ENCODE measurements around the gene APOO. TPM values are rescaled to one million over a fixed set of nuclear protein-coding genes. Genes with fewer than 3 reads are reported as not detected.

The APOO gene
- 10 to 100 TPM; 20.6 to 28.4 TPM for total RNA-seq

- ATAC-seq (peak; percentile 95), DNase-seq (ENCODE audit: low spot score in 2 of 2) (peak; percentile 86 to 94)
- Mint-ChIP-seq H3K36me3 (no peaks in the 10 kb centered on the region), H3K27ac (peak within 1 kb of the TSS; percentile 77 to 84), H3K9me3 (no peaks in the 10 kb centered on the region)
Observed at GRCh38 chrX:23907498-23908218, at the start of gene APOO, which contains the start of gene CXorf58. TSS of gene APOO (minus strand) at chrX:23907938. CDS start at chrX:23907702, 236 bp downstream. TSS of gene CXorf58 (plus strand) at chrX:23908006. CDS start at chrX:23910303, 2,297 bp downstream.

GRCh38 chrX:23954396-23954795, 46.7 kb upstream of the APOO start:
- ATAC-seq (no peak), DNase-seq (ENCODE audit: low spot score in 2 of 2) (no peak)
- Mint-ChIP-seq H3K9me3 (no peaks in the 10 kb centered on the region), H3K36me3 (no peaks in the 10 kb centered on the region), H3K27ac (peak overlapping the region in 1 of 2 donors; percentile 95)

- peak overlapping the region in 1 of 2 donors; percentile 95 for H3K27ac Mint-ChIP-seq
- no peaks in the 10 kb centered on the region for H3K9me3 Mint-ChIP-seq
- ATAC-seq (peak in 1 of 2 donors; percentile 4), DNase-seq (ENCODE audit: low spot score in 2 of 2) (no peak)
- no peaks in the 10 kb centered on the region for H3K36me3 Mint-ChIP-seq
Observed at GRCh38 chrX:23953908-23954269, 46.2 kb upstream of the APOO start.

GRCh38 chrX:23952984-23953907, 45.5 kb upstream of the APOO start:
- H3K27ac Mint-ChIP-seq: peak overlapping the region; percentile 95 to 96
- ATAC-seq: peak; percentile 93 to 94
- H3K9me3 Mint-ChIP-seq: no peaks in the 10 kb centered on the region
- DNase-seq (ENCODE audit: low spot score in 2 of 2): peak; percentile 24 to 61
- no peaks in the 10 kb centered on the region for H3K36me3 Mint-ChIP-seq

- H3K36me3 Mint-ChIP-seq: no peaks in the 10 kb centered on the region
- DNase-seq (ENCODE audit: low spot score in 2 of 2) (no peak), ATAC-seq (no peak)
- H3K27ac Mint-ChIP-seq: peak overlapping the region in 1 of 2 donors; percentile 95
- no peaks in the 10 kb centered on the region for H3K9me3 Mint-ChIP-seq
Observed at GRCh38 chrX:23952391-23952790, 44.7 kb upstream of the APOO start.

- no peak for ATAC-seq
- no peaks in the 10 kb centered on the region for H3K9me3 Mint-ChIP-seq
- no peak overlapping the region for H3K27ac Mint-ChIP-seq
- no peaks in the 10 kb centered on the region for H3K36me3 Mint-ChIP-seq
- DNase-seq (ENCODE audit: low spot score in 2 of 2): no peak
Observed at GRCh38 chrX:23945206-23945605, 37.5 kb upstream of the APOO start.

GRCh38 chrX:23944234-23944633, 36.5 kb upstream of the APOO start:
- Mint-ChIP-seq H3K27ac (no peak overlapping the region), H3K36me3 (no peaks in the 10 kb centered on the region), H3K9me3 (no peaks in the 10 kb centered on the region)
- ATAC-seq (no peak), DNase-seq (ENCODE audit: low spot score in 2 of 2) (no peak)

- no peak for ATAC-seq
- Mint-ChIP-seq H3K27ac (no peak overlapping the region), H3K36me3 (no peaks in the 10 kb centered on the region), H3K9me3 (no peaks in the 10 kb centered on the region)
- DNase-seq (ENCODE audit: low spot score in 2 of 2): no peak
Observed at GRCh38 chrX:23939203-23939602, 31.5 kb upstream of the APOO start.

- Mint-ChIP-seq H3K27ac (no peak overlapping the region), H3K9me3 (no peaks in the 10 kb centered on the region), H3K36me3 (no peaks in the 10 kb centered on the region)
- no peak for ATAC-seq
- DNase-seq (ENCODE audit: low spot score in 2 of 2): no peak
Observed at GRCh38 chrX:23938690-23939089, 31.0 kb upstream of the APOO start.

GRCh38 chrX:23937100-23937499, 29.4 kb upstream of the APOO start:
- no peaks in the 10 kb centered on the region for H3K9me3 Mint-ChIP-seq
- no peak overlapping the region for H3K27ac Mint-ChIP-seq
- ATAC-seq (no peak), DNase-seq (ENCODE audit: low spot score in 2 of 2) (no peak)
- no peaks in the 10 kb centered on the region for H3K36me3 Mint-ChIP-seq

GRCh38 chrX:23936180-23936579, 28.4 kb upstream of the APOO start:
- ATAC-seq (no peak), DNase-seq (ENCODE audit: low spot score in 2 of 2) (no peak)
- no peak overlapping the region for H3K27ac Mint-ChIP-seq
- H3K36me3 Mint-ChIP-seq: no peaks in the 10 kb centered on the region
- H3K9me3 Mint-ChIP-seq: no peaks in the 10 kb centered on the region

GRCh38 chrX:23935106-23935505, 27.4 kb upstream of the APOO start:
- H3K9me3 Mint-ChIP-seq: no peaks in the 10 kb centered on the region
- no peak for ATAC-seq
- no peak for DNase-seq (ENCODE audit: low spot score in 2 of 2)
- no peaks in the 10 kb centered on the region for H3K36me3 Mint-ChIP-seq
- H3K27ac Mint-ChIP-seq: no peak overlapping the region

- no peak for ATAC-seq
- no peak overlapping the region for H3K27ac Mint-ChIP-seq
Observed at GRCh38 chrX:23932046-23932445, 24.3 kb upstream of the APOO start.

GRCh38 chrX:23930894-23931604, 23.3 kb upstream of the APOO start:
- Mint-ChIP-seq H3K36me3 (no peaks in the 10 kb centered on the region), H3K27ac (peak overlapping the region in 1 of 2 donors; percentile 60), H3K9me3 (no peaks in the 10 kb centered on the region)
- DNase-seq (ENCODE audit: low spot score in 2 of 2): no peak
- peak in 1 of 2 donors; percentile 43 for ATAC-seq

More at GRCh38 chrX:23932046-23932445, 24.3 kb upstream of the APOO start:
- no peaks in the 10 kb centered on the region for H3K9me3 Mint-ChIP-seq
- no peak for DNase-seq (ENCODE audit: low spot score in 2 of 2)
- no peaks in the 10 kb centered on the region for H3K36me3 Mint-ChIP-seq

GRCh38 chrX:23926015-23926414, 18.3 kb upstream of the APOO start:
- Mint-ChIP-seq H3K27ac (no peak overlapping the region), H3K36me3 (no peaks in the 10 kb centered on the region), H3K9me3 (no peaks in the 10 kb centered on the region)
- DNase-seq (ENCODE audit: low spot score in 2 of 2): no peak
- no peak for ATAC-seq

GRCh38 chrX:23919706-23920320, 12.1 kb upstream of the APOO start:
- ATAC-seq (no peak), DNase-seq (ENCODE audit: low spot score in 2 of 2) (no peak)
- Mint-ChIP-seq H3K27ac (no peak overlapping the region), H3K9me3 (no peaks in the 10 kb centered on the region), H3K36me3 (no peaks in the 10 kb centered on the region)

All from activated naive CD4-positive, alpha-beta T cell treated with anti-CD3 and anti-CD28 coated beads, Interleukin-2, amount 50 U/mL, for 72 hours (primary cell).